ENCODE results near the gene GNAO1. TPM values are rescaled to one million over a fixed set of nuclear protein-coding genes. Genes with fewer than 3 reads are reported as not detected.

The GNAO1 gene
- total RNA-seq, 1 donor from 2014 or later: not detected

- DNase-seq: no peak
Measured at GRCh38 chr16:56337131-56337857, 146.0 kb downstream of the GNAO1 start.

- no peak for DNase-seq
Measured at GRCh38 chr16:56337858-56338325, 146.6 kb downstream of the GNAO1 start.

GRCh38 chr16:56338566-56339318, 147.5 kb downstream of the GNAO1 start:
- no peak for DNase-seq

GRCh38 chr16:56339431-56340195, 148.3 kb downstream of the GNAO1 start:
- DNase-seq: no peak

- no peak for DNase-seq
Measured at GRCh38 chr16:56340416-56340815, 149.1 kb downstream of the GNAO1 start.

- DNase-seq: no peak
Measured at GRCh38 chr16:56340864-56341365, 149.6 kb downstream of the GNAO1 start.

GRCh38 chr16:56341656-56342399, 150.5 kb downstream of the GNAO1 start:
- no peak for DNase-seq

GRCh38 chr16:56343661-56344517, 152.6 kb downstream of the GNAO1 start:
- no peak for DNase-seq

- no peak for DNase-seq
Measured at GRCh38 chr16:56344518-56345405, 153.5 kb downstream of the GNAO1 start.

- DNase-seq: no peak
Measured at GRCh38 chr16:56345406-56346050, 154.2 kb downstream of the GNAO1 start.

- no peak for DNase-seq
Measured at GRCh38 chr16:56346131-56346890, 155.0 kb downstream of the GNAO1 start.

- no peak for DNase-seq
Measured at GRCh38 chr16:56347166-56347565, 155.9 kb downstream of the GNAO1 start.

GRCh38 chr16:56347670-56348069, 156.4 kb downstream of the GNAO1 start:
- DNase-seq: no peak

GRCh38 chr16:56348168-56349085, 157.1 kb downstream of the GNAO1 start:
- no peak for DNase-seq

GRCh38 chr16:56349086-56349415, 157.8 kb downstream of the GNAO1 start:
- DNase-seq: no peak

- no peak for DNase-seq
Measured at GRCh38 chr16:56349711-56350161, 158.4 kb downstream of the GNAO1 start.

- DNase-seq: no peak
Measured at GRCh38 chr16:56350491-56351405, 159.5 kb downstream of the GNAO1 start.

All from dermis blood vessel endothelial cell (primary cell).